GM20000 (cell line): ENCODE results near the gene KLF12.

ENCODE experiments used
- DNase-seq: peaks from one replicate; pipeline ENCODE4 v3.0.0; 2012; ENCODE audit warnings: low spot score
- TF ChIP-seq, protein P1 (sequence below): IDR thresholded peaks from 2 replicates; pipeline ENCODE4 v1.5.1; 2012; ENCODE audit warnings: mild to moderate bottlenecking, control low read depth; ENCODE audit errors: extremely low read depth, missing control alignments

Gene KLF12

GRCh38 chr13:74111901-74112824, 22.0 kb downstream of the KLF12 start:
- DNase-seq = no peak

GRCh38 chr13:74111399-74111798, 22.8 kb downstream of the KLF12 start:
- no peak for DNase-seq

More at GRCh38 chr13:74111901-74112824, 22.0 kb downstream of the KLF12 start:
- TF ChIP-seq, protein P1, sequence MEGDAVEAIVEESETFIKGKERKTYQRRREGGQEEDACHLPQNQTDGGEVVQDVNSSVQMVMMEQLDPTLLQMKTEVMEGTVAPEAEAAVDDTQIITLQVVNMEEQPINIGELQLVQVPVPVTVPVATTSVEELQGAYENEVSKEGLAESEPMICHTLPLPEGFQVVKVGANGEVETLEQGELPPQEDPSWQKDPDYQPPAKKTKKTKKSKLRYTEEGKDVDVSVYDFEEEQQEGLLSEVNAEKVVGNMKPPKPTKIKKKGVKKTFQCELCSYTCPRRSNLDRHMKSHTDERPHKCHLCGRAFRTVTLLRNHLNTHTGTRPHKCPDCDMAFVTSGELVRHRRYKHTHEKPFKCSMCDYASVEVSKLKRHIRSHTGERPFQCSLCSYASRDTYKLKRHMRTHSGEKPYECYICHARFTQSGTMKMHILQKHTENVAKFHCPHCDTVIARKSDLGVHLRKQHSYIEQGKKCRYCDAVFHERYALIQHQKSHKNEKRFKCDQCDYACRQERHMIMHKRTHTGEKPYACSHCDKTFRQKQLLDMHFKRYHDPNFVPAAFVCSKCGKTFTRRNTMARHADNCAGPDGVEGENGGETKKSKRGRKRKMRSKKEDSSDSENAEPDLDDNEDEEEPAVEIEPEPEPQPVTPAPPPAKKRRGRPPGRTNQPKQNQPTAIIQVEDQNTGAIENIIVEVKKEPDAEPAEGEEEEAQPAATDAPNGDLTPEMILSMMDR = no peak

DNA sequence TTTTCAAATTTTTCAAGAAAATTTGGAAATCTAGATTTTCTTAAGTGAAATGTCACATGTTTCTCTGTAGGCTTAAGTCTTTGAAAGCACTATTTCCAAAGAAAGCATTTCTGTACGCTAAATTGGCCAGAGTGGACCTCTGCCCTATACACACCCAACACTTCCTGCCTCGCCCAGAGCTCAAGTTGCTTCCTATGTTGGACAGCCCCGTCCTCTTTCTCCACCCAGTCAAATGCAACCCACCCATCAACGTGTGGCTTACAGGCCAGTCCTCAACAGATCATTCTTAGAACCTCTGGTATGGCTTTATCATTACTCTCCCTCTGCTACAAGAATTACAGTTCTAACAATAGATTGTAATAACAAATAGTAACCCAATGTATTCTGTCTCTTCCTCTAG, 24.2 kb downstream of the KLF12 start:
- DNase-seq = no peak
- TF ChIP-seq, protein P1 = no peak

More at GRCh38 chr13:74111399-74111798, 22.8 kb downstream of the KLF12 start:
- TF ChIP-seq, protein P1 = no peak

DNA sequence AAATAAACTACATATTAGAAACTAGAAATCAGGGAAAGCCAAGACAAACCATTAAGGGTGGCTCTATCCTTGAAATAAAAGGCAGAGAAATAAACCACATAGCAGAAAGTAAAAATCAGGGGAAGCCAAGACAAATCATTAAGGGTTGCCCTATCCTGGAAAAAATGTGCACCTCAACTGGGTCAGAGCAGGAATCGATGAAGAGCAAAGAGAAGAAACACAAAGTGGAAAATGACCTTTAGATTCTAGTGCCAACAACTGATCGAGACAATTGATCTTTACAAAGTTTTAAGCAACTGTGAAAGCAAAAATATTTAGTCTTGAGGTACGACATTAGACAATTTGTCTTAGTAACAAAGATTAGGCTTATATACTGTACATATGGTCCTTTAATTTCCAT, 26.6 kb downstream of the KLF12 start:
- TF ChIP-seq, protein P1 = no peak
- no peak for DNase-seq

- TF ChIP-seq, protein P1 = no peak
- no peak for DNase-seq
Measured at GRCh38 chr13:74105871-74106270, 28.3 kb downstream of the KLF12 start.

GRCh38 chr13:74104661-74105275, 29.4 kb downstream of the KLF12 start:
- DNase-seq = no peak
- TF ChIP-seq, protein P1 = no peak

- no peak for DNase-seq
- TF ChIP-seq, protein P1 = no peak
Measured at GRCh38 chr13:74103970-74104555, 30.1 kb downstream of the KLF12 start.
